Peyer's patch (tissue), 4 donors: ENCODE results near the gene MRPL14.

Experiments
- CTCF ChIP-seq, 6 experiments: fragments of 450-650 bp in 4 of 6; fragments of 200-600 bp in 2 of 6; sonication (generic) in 1 of 6; IDR thresholded peaks; one replicate each; pipeline ENCODE4 v1.5.1; 2017 to 2019; ENCODE audit warnings: antibody characterized with exemption in 6 of 6, mild to moderate bottlenecking in 3 of 6, moderate library complexity in 1 of 6
- POLR2A ChIP-seq, 2 donors: fragments of 450-650 bp; IDR thresholded peaks; one replicate each; pipeline ENCODE4 v1.5.1; 2017; ENCODE audit warnings: antibody characterized with exemption in 2 of 2, mild to moderate bottlenecking in 2 of 2, moderate library complexity in 2 of 2

- TF ChIP-seq CTCF (IDR thresholded peaks at IDR 0.05), result no peak
- no peak for TF ChIP-seq POLR2A (IDR thresholded peaks at IDR 0.05)
Measured at GRCh38 chr6:44122801-44123200, 4.5 kb downstream of the MRPL14 start.
